ENCODE measurements around the gene TVP23B.
"Not testable (repeated sequence)": the region's sequence is repeated elsewhere in the genome, so short reads cannot be mapped to it uniquely, and the experiment has no call there.

GRCh38 chr17:18780991-18781718 is at the start of gene TVP23B:
- TF ChIP-seq CTCF (IDR thresholded peaks at IDR 0.05) (peak in 1 of 4 experiments; percentile 14), POLR2A (IDR thresholded peaks at IDR 0.05) (peak; percentile 31 to 53), POLR2AphosphoS5 (IDR thresholded peaks at IDR 0.05) (peak; percentile 81)
- TF ChIP-seq EP300 (IDR thresholded peaks at IDR 0.05), result not testable (repeated sequence)

Measured in gastroesophageal sphincter (tissue), 3 donors.